Measurements from ENCODE around the gene OTP.

OTP gene

DNA sequence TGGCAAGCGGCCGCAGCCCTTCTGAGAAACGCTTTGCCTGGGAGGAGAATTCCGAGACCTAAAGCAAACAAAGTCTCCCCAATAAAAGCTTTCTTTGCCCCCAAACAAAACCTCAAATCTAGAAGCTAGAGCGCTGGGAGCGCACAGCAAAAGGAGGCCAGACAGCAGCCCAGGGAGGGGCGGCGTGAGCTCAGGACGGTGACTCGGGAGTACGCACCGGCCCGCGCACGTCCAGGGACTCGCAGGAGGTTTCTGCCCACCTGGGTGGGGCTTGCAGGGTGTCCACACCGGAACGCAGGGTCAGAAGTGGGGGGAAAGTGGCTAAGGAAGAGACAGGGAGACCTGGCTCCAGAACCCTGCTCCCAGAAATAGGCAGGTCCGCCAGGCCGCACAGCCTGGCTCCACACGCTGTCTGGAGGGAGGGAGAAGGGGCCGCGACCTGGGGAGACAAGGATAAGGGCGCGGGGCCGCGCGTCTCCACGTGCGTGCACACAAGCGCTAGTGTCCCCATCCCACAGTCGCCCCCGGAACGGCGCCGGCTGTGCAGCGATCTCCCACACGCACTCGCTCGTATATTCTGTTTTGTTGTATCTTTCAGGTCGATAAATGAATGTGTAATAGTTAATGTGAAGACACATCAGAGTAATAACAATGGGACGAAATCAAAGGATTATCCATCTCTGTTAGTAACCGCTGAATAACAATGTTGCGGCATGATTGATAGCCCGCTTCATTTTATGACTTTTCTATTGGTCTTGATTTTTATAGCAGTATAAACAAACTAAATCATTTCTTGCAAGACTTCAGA lies 2.3 kb upstream of the OTP start:
- no peak for DNase-seq (ENCODE audit: low spot score)

DNA sequence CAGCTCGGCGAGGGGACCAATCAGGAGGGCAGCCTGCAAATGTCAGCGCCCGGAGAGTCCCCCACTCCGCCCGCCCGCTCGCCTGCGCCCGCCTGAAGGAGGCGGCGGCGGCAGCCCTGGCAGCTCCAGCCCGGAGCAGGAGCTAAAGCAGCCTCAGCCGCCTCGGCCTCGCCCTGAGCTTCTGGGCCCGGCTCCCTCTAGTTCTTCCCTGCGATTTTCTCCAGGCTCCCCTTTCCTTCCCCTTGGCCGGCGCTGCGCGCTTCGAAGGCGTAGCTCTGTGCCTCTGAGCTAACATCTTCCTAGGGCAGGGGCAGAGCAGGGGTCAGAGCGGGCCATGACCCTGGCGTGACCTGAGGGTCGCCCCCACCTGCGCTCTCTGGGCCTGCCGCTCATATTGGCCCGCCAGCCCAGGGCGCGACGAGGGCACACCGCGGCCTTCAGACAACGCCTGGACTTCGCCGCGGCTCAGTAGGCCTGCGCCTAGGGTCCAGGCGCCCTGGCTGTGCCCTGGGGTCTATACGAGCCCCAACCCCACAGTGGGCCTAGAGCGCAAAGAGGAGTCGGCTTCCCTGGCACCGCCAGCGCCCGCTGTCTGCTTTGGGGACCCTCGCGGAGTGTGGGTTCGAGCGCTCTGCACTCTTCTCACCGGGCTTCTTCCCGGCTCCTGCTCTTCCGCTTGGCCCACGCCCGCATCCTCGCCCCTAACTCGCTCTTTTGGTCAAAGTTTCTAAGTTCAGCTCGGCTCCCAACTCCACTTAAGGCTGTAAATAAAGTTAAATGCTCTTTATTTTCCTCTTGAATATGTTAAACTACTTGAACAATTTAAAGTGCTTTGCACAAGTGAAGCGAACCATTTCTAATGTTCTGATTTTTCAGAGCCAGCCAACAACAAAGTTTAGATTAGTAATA lies 504 bp upstream of the OTP start:
- no peak for DNase-seq (ENCODE audit: low spot score)

DNA sequence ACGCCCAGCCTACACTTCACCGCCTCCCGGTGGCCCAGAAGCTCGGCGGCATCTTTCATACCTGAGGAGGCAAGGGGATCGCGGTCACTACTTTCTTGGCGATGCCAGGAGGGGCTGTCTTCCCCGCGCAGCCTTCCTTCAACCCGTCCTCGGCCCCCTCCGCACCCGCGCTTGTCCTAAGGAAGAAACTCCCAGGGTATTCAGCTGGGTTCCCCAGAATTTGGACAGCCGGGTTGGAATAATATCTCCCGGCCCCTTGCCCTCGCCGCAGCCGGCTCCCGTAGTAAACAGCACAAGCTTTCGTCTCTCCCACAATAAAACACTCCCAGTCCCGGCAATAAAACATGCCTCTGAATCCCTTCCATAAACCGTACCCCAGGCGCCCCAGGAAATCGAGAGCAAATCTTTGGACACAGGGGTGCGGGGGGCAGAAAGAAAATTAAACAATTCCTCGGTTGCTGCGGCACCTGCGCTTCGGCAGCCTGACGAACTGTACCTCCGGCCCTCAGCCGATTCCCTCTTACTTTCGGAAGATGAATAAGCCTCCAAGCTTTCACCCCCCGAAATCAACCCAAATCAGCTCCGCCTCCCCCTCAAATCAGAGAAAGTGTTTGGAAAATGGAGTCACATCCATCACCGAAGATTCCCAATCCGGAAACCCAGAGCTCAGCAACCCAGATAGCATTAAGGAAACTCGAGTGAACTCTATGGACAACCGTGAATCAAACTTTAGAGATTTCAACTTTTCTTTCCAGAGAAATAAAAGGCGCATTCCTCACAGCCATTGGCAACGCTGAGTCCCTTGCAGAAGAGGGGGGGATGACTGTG lies 1.1 kb downstream of the OTP start:
- no peak for DNase-seq (ENCODE audit: low spot score)

DNA sequence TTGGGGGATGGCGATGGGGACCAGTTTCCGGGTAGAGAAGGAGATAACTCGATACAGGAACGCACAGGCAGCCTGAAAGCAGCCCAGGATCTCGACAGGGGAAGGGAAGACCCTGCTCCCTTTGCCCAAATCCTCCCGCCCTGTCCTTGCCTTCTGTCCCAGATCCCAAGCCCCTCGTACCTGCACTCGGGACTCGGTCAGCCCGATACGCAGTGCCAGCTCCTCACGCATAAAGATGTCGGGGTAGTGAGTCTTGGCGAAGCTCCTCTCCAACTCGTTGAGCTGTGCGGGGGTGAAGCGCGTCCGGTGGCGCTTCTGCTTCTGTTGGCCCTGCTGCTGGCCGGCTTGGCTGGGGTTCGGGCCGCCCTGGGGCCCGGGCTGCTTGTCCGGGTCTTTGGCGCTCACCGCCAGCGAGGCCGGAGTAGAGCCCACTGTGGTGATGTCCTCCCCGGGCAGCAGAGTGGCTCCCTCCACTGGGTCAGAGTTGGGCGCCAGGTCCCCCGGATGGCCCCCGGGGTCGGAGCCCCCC lies 1.8 kb downstream of the OTP start:
- DNase-seq (ENCODE audit: low spot score), result no peak

DNA sequence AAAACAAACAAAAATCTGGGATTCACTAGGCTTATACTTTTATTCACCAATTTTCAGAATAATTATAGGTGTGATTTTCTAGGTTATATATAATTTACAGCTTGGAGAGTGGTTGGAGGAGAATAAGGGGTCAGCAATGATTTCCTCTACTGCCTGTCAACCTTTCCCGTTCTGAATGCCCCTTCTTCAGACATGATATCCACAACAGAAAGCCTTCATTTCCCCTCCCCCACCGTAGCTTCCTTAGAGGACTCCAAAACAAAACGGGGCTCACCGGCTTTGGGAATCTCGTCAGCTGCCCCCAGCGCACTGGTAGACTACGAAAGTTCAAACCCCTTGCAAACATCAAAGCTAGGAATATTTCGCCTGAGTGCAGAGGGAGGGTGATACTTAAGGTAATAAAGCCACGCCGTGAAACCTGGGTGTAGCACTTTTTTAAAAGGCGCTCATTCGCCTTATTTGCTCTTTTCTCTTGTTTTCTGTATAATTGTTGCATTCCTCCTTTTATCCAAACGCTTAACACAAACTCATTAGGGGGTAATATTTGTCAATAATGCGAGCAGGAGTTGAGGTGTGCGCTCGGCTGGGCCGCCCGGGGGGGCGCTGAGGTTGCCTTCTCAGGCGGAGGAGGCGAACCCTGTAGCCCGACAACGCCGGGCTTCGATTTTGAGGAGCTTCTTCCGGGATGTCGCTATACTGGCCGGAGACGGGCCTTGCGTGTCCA lies 2.4 kb downstream of the OTP start:
- no peak for DNase-seq (ENCODE audit: low spot score)

DNA sequence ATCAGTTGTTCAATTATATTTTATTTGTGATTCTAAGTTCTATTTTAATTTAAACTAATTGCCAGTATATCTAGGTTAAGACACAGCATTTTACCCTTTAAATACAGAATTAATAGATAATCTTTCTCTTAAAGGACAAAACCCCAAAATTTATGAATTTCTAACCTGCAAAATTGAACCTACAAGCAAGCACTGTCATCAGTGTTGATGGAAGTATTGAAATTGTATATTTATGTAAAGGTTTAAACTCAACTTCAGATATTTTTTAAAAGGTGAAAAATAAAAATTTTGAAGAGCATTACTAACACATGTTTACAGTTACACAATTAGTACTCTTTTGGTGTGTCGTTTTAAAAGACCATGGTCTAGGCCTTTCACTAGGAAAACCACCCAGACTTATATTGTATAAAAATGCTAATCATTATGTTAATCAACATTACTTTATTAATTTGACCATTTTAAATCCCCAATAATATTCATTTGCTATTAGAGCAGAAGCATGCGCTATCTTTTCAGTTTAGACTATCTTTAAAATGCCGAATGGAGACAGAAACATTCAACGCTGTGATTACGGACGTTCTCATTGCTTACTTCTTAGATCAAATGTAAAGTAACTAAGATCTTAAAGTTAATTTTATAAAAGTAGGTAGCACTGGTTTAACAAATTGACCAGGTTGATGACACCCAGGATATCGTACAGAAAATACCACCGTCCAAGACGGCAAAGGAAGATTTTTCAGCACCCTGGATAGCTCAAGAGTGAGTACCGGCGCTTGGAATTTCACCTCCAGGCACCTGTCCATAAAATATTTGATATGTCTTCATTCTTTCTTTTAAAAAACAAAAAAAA lies 3.2 kb downstream of the OTP start:
- no peak for DNase-seq (ENCODE audit: low spot score)

DNA sequence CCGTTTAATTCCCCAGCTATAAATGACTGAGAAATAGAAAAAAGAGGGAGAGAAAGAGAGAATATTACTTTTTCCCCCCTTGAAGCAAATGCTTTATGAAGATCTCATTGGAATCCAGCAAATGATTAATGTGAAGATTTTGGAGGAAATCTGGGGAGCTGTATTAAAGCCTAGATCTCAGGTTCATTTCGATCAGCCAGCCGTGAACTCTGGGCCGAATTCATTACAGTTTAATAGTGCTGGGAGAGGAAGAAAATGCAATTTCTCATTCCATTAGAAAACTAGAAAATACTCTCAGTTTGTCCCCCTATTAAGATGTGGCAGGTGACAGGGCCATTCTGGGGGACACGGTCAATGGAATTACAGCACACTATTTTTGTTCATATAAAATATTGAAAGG lies 4.8 kb downstream of the OTP start:
- DNase-seq (ENCODE audit: low spot score), result no peak

DNA sequence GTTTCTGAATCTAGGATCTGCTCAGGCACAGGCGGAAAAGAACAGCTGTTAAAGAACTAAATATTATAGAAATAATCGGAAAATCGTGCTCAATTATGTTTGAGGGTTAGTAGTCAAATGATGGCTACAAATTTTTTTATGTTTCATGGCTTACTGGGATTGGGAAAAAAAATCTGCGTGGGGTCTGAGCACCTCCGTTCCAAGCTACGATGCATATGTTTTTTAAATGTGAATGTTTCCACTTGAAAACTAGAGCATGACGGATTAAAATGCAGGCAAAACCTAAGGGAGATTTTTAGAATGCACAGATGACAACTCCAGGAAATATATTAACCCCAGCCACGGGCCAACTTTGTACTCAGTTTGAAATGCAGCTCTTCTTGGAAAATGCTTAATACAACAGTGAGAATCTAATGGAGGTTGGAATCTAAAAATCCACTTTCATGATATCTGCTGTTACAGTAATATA lies 5.3 kb downstream of the OTP start:
- DNase-seq (ENCODE audit: low spot score), result no peak

DNA sequence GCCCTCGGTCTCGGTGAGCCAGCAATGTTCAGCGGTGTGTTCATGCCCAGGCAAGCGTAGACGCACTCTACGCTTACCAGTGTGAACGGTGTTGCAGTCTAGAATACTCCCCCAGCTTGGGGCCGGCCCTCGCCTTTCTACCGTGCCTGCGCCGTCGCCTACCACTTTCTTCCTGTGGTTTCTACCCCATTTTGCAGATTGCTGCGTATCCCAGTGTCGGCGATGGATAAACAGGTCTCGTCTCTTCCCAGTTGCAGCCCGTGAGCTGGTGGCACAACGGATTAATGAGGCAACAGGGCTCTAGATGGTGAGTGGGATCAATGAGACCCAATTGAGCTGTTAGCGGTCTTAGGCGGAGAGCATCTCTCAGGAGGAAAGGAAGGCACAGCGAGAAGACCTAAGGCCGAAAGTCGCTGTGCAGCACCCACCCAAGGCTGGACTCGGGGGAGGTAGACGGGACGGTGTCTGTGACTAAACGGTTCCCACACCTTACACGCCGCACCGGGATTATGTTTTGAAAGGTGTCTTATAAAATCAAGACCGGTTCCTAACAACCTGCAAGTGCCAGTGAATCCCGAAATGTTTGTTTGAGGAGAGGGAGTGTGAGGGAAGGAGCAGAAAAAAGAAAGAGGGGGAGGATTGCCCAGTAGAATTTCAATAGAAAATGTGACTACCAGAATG lies 5.8 kb downstream of the OTP start:
- DNase-seq (ENCODE audit: low spot score), result no peak

DNA sequence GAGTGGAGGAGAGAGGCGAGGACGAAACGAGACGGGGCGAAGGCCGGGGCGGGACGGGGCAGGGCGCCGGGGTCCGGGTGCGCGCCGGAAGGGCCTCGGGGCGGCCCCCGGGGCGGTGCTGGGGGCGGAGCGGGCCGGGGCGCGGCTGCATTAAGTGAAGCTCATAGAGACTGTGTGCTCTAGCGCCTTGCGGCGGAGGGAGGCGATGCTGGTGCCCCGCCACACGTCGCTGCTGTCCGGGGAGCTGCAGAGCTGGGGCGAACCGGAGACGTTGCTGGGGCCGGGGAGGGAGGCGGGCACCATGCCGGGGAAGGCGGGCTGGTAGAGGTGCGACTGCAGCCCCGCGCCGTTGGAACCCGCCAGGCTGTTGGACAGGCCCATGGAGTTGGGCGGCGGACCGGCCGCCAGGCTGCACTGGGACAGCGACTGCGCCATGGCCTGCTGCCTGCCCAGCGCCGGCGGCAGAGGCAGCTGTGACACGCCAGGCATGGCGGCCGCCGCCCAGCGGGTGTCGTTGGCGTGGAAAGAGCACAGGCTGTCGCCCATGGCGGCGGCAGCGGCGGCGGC lies 8.3 kb downstream of the OTP start:
- no peak for DNase-seq (ENCODE audit: low spot score)

DNA sequence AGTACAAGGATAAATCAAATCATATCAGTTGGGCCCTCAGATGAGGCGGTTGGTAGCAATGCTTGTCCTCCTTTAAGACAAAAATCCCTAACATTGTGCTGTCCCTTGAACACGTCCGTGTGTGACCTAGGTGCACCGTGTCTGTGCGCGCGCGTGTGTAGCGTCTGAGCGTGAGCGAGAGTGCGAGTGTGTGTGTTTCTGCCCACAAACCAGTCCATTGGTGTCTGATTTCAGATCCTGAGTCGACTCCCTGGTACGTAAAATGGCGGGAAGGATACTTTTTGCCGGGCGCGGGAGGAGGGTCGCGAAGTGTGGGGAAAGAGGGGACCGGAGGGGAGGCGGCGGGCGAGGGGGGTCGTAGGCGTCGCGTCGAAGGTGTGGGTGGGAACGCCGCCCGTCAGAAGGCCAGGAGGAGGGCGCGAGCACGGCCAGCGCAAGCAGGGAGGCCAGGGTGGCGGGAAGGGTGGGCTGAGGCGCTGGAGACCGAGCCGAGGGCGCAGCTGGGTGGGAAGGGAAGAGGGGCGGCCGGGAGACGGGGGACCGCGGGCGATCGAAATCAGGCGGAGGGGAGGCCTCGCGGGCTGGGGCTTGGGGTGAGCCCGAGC lies 8.9 kb downstream of the OTP start:
- no peak for DNase-seq (ENCODE audit: low spot score)

DNA sequence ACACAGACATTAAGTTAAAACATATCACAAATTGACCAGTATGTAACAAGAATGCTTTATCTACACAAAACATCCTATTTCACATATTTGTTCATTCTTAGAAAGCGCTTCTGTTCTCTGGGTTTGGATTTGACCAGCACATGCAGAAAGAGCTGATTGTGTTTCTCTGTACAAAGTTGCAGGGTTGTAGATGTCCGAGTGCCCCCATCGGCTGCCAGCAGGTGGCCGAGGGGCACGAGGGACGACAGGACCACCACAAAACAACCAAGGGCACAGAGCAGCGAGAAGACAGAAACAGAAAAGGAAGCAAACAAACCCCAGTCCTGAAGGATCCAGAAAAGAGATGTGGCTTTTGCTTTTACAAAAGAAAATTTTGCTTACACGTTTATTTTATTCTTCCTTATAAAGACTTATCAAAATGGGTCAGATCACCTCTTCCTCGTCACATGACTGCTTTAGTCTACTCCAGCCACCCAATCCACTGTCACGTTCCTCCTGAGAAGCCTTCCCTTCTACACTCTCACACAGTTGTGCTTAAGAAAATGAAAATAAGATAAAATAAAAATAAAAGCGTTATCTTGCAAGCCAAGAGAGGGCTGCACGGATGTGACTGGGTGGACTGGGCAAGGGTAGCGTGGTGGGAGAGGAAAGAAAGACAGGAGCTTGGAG lies 9.5 kb downstream of the OTP start:
- DNase-seq (ENCODE audit: low spot score), result no peak

DNA sequence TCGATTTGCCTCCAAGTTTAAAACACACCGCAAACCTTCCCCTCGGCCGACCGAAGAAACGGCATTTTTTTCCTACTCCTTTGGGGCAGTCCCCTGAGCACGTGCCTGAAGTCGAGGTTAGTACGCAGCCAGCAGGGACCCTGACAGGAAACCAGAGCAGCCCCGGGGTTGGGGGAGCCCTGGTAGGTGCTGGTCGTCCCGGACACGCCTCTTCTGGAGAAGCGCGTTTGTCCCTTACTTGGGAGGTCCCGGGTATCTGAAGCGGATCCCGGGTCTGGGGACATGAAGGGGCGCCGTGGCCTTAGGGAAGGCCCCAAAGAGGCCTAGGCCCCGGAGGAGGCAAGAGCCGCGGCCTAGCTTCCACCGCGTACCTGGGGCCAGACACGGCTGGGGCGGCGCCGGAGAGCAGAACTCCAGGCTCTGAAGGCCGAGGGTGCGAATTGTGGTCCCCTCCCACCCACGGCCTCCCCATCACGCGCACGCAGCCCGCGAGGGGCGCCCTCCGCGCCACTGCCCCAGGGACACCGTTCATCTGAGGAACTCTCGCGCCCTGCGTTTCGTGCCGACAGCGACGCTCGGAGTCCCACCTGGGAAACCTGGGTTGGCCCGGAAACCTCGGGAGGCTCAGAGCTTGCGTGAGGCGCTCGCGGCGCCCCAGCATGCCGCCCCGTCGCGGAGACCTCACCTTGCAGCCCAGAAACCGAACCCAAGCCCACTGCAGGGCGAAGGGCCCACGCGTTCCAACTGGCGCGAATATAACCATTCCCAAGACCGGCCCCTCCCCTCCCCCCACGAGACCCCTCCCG lies 10.4 kb downstream of the OTP start:
- no peak for DNase-seq (ENCODE audit: low spot score)

DNA sequence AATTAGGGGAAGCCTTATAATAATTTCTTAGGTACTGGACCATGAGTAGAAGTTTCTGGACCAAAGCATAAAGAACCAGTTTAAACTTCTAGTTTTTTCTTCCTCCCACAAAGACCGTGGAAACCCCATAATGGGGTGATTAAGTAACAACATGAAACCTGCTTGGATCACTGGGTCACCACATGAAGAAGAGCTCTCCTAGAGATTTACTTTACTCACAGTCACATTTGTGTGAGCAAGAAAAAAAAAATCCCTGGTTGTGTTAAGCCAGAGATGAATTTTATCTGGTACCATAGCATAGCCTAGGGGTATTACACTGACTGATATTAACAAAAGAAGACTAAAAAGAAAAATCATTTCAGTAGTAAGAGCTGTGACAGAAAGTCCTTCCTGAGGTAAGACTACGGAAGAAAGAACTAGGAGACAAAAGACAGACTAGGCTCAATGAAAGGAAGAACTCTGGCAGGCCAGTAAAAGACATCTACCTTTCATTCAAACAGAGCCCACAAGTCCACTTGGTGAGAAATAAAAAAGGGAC lies 15.2 kb downstream of the OTP start:
- DNase-seq (ENCODE audit: low spot score), result no peak

DNA sequence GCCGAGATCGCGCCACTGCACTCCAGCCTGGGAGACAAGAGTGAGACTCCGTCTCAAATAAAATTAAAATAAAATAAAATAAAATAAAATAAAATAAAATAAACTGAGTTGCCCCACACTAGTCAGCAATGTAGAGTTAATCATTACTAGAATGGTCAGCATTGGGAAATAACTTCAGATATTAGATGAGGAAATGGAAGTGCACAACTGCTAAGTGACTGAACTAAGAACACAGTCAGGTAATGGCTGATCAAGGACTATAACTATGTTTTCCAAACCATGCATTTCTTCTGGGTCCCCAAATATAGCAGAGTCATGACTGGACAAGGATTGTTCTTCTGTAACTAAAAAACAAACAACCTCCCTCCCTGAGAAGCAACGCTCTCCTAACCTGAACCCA lies 17.1 kb downstream of the OTP start:
- DNase-seq (ENCODE audit: low spot score), result no peak

DNA sequence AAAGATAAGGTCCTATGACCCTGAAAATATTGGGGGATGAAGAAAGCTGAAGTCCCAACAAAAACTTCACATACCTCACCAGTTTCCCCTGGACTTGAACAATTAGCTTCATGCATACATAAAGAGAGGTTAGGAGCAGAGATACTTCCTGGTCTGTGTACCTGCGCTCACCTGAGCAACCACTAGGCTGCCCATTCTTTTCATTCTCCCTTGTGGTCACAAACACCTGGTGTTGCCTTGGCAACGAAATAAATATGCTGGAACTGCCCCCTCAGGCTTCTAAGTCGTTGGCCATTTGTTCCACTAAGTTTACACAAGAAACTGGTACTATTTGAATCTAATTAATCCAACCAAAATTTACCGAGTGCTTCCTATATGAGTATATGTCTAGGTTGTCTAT lies 18.1 kb downstream of the OTP start:
- DNase-seq (ENCODE audit: low spot score), result no peak

DNA sequence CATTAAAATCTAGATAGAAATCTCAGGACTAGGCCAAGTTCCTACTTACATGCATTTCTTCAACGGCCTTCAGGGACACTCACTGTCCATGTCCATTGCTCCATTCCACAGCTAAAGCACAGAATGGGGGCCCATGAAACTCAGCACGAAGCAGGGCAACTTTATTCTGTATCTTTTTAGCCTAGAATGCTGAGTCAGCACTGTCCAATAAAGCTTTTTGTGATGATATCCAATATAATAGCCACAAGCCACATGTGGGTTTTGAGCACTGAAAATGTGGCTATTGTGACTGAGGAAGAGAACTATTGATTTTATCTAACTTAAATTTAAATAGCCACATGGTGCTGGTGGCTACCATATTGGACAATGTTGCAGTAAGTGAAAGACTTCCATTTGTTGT lies 21.6 kb downstream of the OTP start:
- DNase-seq (ENCODE audit: low spot score), result no peak

Measured in kidney capillary endothelial cell (primary cell).